Sigmoid colon (tissue), 4 donors: ENCODE results near the gene ADAMTSL1.

Experiments used
- CTCF ChIP-seq, 4 experiments: fragments of 450-650 bp in 3 of 4; fragments of 200-600 bp in 1 of 4; IDR thresholded peaks; one replicate each; pipeline ENCODE4 v1.5.1; 2016 to 2019; ENCODE audit warnings: antibody characterized with exemption in 4 of 4, mild to moderate bottlenecking in 3 of 4, moderate library complexity in 2 of 4
- EP300 ChIP-seq, 4 donors: sonication (generic); formaldehyde crosslinking; IDR thresholded peaks; one replicate each; pipeline ENCODE4 v1.6.1; 2017; ENCODE audit warnings: antibody characterized with exemption in 4 of 4
- POLR2A ChIP-seq, 2 donors: fragments of 450-650 bp; IDR thresholded peaks; one replicate each; pipeline ENCODE4 v1.6.1; 2016; ENCODE audit warnings: antibody characterized with exemption in 2 of 2, mild to moderate bottlenecking in 2 of 2, moderate library complexity in 2 of 2
- POLR2AphosphoS5 ChIP-seq, 4 donors: sonication (generic); formaldehyde crosslinking; IDR thresholded peaks; one replicate each; pipeline ENCODE4 v1.6.1; 2017; ENCODE audit warnings: antibody characterized with exemption in 4 of 4

GRCh38 chr9:18888290-18888689 is 414.3 kb downstream of the ADAMTSL1 start:
- TF ChIP-seq CTCF (IDR thresholded peaks at IDR 0.05) = no peak
- no peak for TF ChIP-seq POLR2A (IDR thresholded peaks at IDR 0.05)
- no peak for TF ChIP-seq EP300 (IDR thresholded peaks at IDR 0.05)
- TF ChIP-seq POLR2AphosphoS5 (IDR thresholded peaks at IDR 0.05) = no peak
